Liver (tissue), 9 donors: ENCODE measurements around the gene LAMB3. TPM values are rescaled to one million over a fixed set of nuclear protein-coding genes. Genes with fewer than 3 reads are reported as not detected.

ENCODE experiments used
- DNase-seq: peaks from one replicate; pipeline ENCODE4 v3.0.0-alpha.2; 2017; ENCODE audit warnings: low spot score
- H3K27ac ChIP-seq, 2 donors: one replicate each; pipeline ENCODE4 v1.7.0; 2013; ENCODE audit warnings: inconsistent platforms in 2 of 2, low read length in 2 of 2, control low read depth in 1 of 2, low read depth in 1 of 2, mild to moderate bottlenecking in 1 of 2
- H3K27me3 ChIP-seq, 4 donors: one replicate each; pipeline versions ENCODE4 v1.6.1 to v1.7.0; 2013; ENCODE audit warnings: low read length in 3 of 4, inconsistent platforms in 1 of 4, mild to moderate bottlenecking in 1 of 4, moderate library complexity in 1 of 4; ENCODE audit not compliant: control insufficient read depth in 4 of 4, insufficient read depth in 4 of 4
- H3K36me3 ChIP-seq, 4 donors: one replicate each; pipeline versions ENCODE4 v1.6.1 to v1.7.0; 2013; ENCODE audit warnings: low read length in 3 of 4, mild to moderate bottlenecking in 3 of 4, low read depth in 1 of 4, moderate library complexity in 1 of 4; ENCODE audit not compliant: control insufficient read depth in 4 of 4, insufficient read depth in 3 of 4
- H3K4me1 ChIP-seq, 4 donors: one replicate each; pipeline versions ENCODE4 v1.6.1 to v1.7.0; 2013; ENCODE audit warnings: low read length in 3 of 4, mild to moderate bottlenecking in 3 of 4, moderate library complexity in 1 of 4; ENCODE audit not compliant: control insufficient read depth in 4 of 4, insufficient read depth in 4 of 4
- H3K4me3 ChIP-seq, 3 donors: one replicate each; pipeline versions ENCODE4 v1.6.1 to v1.7.0; 2013; ENCODE audit warnings: low read length in 3 of 3, control low read depth in 1 of 3, low read depth in 1 of 3, mild to moderate bottlenecking in 1 of 3
- H3K9ac ChIP-seq, 2 donors: one replicate each; pipeline ENCODE4 v1.7.0; 2013; ENCODE audit warnings: low read length in 2 of 2, mild to moderate bottlenecking in 2 of 2, moderate library complexity in 2 of 2, control low read depth in 1 of 2, low read depth in 1 of 2
- H3K9me3 ChIP-seq, 4 donors: one replicate each; pipeline versions ENCODE4 v1.6.1 to v1.7.0; 2013; ENCODE audit warnings: low read length in 3 of 4; ENCODE audit not compliant: control insufficient read depth in 4 of 4
- EGR1 ChIP-seq, 2 donors: IDR thresholded peaks; 2 replicates each; pipeline ENCODE4 v1.6.1; 2016 to 2018; ENCODE audit warnings: antibody characterized with exemption in 2 of 2, low read depth in 2 of 2
- FOXA1 ChIP-seq: IDR thresholded peaks from 2 replicates; pipeline ENCODE4 v1.6.1; 2016; ENCODE audit warnings: antibody characterized with exemption
- FOXA2 ChIP-seq: IDR thresholded peaks from 2 replicates; pipeline ENCODE4 v1.6.1; 2016; ENCODE audit warnings: antibody characterized with exemption
- HNF4A ChIP-seq, 2 donors: conservative IDR thresholded peaks; 2 replicates each; pipeline ENCODE4 v1.6.1; 2016; ENCODE audit warnings: antibody characterized with exemption in 2 of 2, mild to moderate bottlenecking in 2 of 2
- HNF4G ChIP-seq: IDR thresholded peaks from 2 replicates; pipeline ENCODE4 v1.6.1; 2016; ENCODE audit warnings: antibody characterized with exemption
- JUND ChIP-seq, 2 donors: IDR thresholded peaks; 2 replicates each; pipeline ENCODE4 v1.6.1; 2016; ENCODE audit warnings: antibody characterized with exemption in 2 of 2
- NR2F2 ChIP-seq: IDR thresholded peaks from 2 replicates; pipeline ENCODE4 v1.6.1; 2016; ENCODE audit warnings: antibody characterized with exemption
- RAD21 ChIP-seq, 2 donors: IDR thresholded peaks; 2 replicates each; pipeline ENCODE4 v1.6.1; 2016; ENCODE audit warnings: antibody characterized with exemption in 2 of 2, mild to moderate bottlenecking in 2 of 2
- RXRA ChIP-seq, 2 donors: IDR thresholded peaks; 2 replicates each; pipeline ENCODE4 v1.6.1; 2017 to 2018; ENCODE audit warnings: antibody characterized with exemption in 2 of 2, mild to moderate bottlenecking in 1 of 2
- YY1 ChIP-seq: IDR thresholded peaks from 2 replicates; pipeline ENCODE4 v1.6.1; 2016; ENCODE audit warnings: antibody characterized with exemption, mild to moderate bottlenecking
- WGBS: extraction: QIAGEN DNeasy Blood & Tissue Kit; methylation state at CpG from one replicate; pipeline ENCODE4 v1.1.7; 2013; 5-methylcytosine and 5-hydroxymethylcytosine counted together
- polyA plus RNA-seq, 2 donors: library from polyadenylated mRNA; stranded (reverse) in 1 of 2; unstranded in 1 of 2; fragments of 200-250 nt in 1 of 2; fragments of >200 nt in 1 of 2; fragmentation: Nextera tagmentation in 1 of 2; extraction: Ambion mirVana in 1 of 2; gene quantifications; one replicate each; pipeline versions ENCODE4 v1.2.1 to v1.2.3, GENCODE V29; 2013 to 2015
- total RNA-seq, 2 donors: library from RNA; depleted of rRNA; stranded (reverse); fragments of >200 nt; gene quantifications; one replicate each; pipeline ENCODE4 v1.2.3, GENCODE V29; 2014
- TF ChIP-seq, protein P1 (sequence below): IDR thresholded peaks from 2 replicates; pipeline ENCODE4 v1.6.1; 2016; ENCODE audit warnings: antibody characterized with exemption, mild to moderate bottlenecking
- TF ChIP-seq, protein P2 (sequence below): fragments of 150-350 bp; IDR thresholded peaks from 2 replicates; pipeline ENCODE4 v1.5.1; 2017; ENCODE audit warnings: improper control_type of control experiment, low read depth, low read length; ENCODE audit not compliant: missing input control
- TF ChIP-seq, protein P3 (sequence below): IDR thresholded peaks from 2 replicates; pipeline ENCODE4 v1.6.1; 2016; ENCODE audit warnings: antibody characterized with exemption
- TF ChIP-seq, protein P4 (sequence below): IDR thresholded peaks from 2 replicates; pipeline ENCODE4 v1.6.1; 2016; ENCODE audit warnings: antibody characterized with exemption
- TF ChIP-seq, protein P5 (sequence below): IDR thresholded peaks from 2 replicates; pipeline ENCODE4 v1.6.1; 2016; ENCODE audit warnings: antibody characterized with exemption
- donor health status: healthy.
- donor health status: healthy.
- donor health status: healthy.
- donor health status: healthy.
- donor health status: healthy.

Gene LAMB3
- total and polyA plus RNA-seq, 4 donors = 1.3 to 9.1 (median 5.6) TPM

DNA sequence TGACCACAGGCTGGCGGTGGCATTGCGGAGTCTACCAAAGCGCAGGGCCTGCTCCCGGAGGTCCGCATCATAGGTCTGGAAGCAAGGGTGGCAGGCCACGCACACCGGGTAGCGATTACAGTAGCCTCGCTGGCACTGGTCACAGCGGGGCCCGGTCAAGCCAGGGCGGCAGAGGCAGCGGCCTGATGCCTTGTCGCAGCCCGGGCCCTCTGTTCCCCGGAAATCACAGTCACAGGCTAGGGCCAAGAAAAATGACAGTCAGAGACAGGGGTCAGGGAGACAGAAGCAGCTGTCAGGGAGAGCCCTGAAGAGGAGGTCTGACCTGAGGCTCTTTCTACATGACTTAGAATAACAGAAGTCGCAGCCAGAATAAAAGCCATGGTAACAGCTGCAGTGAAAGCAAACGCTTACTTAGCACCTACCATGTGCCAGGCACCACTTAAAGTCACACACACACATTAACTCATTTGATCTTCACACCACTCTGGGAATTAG, 26.4 kb downstream of the LAMB3 start:
- no peaks in the 10 kb centered on the region for H3K36me3 ChIP-seq
- H3K27ac ChIP-seq = no peak overlapping the region
- no peak overlapping the region for H3K4me3 ChIP-seq
- peaks cover 0 to 29% (median 15%) of the 10 kb centered on the region in 4 donors for H3K4me1 ChIP-seq
- H3K27me3 ChIP-seq = no peaks in the 10 kb centered on the region
- H3K9me3 ChIP-seq = no peaks in the 10 kb centered on the region
- DNase-seq = no peak
- TF ChIP-seq HNF4G (no peak), NR2F2 (no peak), FOXA1 (no peak), RAD21 (IDR thresholded peaks at IDR 0.05) (no peak), EGR1 (IDR thresholded peaks at IDR 0.05; ENCODE audit: low read depth in 2 of 2) (no peak), YY1 (no peak), HNF4A (conservative IDR thresholded peaks at IDR 0.05) (no peak), JUND (IDR thresholded peaks at IDR 0.05) (no peak)
- TF ChIP-seq, protein P1, sequence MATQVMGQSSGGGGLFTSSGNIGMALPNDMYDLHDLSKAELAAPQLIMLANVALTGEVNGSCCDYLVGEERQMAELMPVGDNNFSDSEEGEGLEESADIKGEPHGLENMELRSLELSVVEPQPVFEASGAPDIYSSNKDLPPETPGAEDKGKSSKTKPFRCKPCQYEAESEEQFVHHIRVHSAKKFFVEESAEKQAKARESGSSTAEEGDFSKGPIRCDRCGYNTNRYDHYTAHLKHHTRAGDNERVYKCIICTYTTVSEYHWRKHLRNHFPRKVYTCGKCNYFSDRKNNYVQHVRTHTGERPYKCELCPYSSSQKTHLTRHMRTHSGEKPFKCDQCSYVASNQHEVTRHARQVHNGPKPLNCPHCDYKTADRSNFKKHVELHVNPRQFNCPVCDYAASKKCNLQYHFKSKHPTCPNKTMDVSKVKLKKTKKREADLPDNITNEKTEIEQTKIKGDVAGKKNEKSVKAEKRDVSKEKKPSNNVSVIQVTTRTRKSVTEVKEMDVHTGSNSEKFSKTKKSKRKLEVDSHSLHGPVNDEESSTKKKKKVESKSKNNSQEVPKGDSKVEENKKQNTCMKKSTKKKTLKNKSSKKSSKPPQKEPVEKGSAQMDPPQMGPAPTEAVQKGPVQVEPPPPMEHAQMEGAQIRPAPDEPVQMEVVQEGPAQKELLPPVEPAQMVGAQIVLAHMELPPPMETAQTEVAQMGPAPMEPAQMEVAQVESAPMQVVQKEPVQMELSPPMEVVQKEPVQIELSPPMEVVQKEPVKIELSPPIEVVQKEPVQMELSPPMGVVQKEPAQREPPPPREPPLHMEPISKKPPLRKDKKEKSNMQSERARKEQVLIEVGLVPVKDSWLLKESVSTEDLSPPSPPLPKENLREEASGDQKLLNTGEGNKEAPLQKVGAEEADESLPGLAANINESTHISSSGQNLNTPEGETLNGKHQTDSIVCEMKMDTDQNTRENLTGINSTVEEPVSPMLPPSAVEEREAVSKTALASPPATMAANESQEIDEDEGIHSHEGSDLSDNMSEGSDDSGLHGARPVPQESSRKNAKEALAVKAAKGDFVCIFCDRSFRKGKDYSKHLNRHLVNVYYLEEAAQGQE = no peak
- TF ChIP-seq, protein P2, sequence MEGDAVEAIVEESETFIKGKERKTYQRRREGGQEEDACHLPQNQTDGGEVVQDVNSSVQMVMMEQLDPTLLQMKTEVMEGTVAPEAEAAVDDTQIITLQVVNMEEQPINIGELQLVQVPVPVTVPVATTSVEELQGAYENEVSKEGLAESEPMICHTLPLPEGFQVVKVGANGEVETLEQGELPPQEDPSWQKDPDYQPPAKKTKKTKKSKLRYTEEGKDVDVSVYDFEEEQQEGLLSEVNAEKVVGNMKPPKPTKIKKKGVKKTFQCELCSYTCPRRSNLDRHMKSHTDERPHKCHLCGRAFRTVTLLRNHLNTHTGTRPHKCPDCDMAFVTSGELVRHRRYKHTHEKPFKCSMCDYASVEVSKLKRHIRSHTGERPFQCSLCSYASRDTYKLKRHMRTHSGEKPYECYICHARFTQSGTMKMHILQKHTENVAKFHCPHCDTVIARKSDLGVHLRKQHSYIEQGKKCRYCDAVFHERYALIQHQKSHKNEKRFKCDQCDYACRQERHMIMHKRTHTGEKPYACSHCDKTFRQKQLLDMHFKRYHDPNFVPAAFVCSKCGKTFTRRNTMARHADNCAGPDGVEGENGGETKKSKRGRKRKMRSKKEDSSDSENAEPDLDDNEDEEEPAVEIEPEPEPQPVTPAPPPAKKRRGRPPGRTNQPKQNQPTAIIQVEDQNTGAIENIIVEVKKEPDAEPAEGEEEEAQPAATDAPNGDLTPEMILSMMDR = no peak
- TF ChIP-seq, protein P3, sequence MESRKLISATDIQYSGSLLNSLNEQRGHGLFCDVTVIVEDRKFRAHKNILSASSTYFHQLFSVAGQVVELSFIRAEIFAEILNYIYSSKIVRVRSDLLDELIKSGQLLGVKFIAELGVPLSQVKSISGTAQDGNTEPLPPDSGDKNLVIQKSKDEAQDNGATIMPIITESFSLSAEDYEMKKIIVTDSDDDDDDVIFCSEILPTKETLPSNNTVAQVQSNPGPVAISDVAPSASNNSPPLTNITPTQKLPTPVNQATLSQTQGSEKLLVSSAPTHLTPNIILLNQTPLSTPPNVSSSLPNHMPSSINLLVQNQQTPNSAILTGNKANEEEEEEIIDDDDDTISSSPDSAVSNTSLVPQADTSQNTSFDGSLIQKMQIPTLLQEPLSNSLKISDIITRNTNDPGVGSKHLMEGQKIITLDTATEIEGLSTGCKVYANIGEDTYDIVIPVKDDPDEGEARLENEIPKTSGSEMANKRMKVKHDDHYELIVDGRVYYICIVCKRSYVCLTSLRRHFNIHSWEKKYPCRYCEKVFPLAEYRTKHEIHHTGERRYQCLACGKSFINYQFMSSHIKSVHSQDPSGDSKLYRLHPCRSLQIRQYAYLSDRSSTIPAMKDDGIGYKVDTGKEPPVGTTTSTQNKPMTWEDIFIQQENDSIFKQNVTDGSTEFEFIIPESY = no peak
- 87% methylated on average over 18 of the region's 18 CpGs for WGBS
- no peak overlapping the region for H3K9ac ChIP-seq

DNA sequence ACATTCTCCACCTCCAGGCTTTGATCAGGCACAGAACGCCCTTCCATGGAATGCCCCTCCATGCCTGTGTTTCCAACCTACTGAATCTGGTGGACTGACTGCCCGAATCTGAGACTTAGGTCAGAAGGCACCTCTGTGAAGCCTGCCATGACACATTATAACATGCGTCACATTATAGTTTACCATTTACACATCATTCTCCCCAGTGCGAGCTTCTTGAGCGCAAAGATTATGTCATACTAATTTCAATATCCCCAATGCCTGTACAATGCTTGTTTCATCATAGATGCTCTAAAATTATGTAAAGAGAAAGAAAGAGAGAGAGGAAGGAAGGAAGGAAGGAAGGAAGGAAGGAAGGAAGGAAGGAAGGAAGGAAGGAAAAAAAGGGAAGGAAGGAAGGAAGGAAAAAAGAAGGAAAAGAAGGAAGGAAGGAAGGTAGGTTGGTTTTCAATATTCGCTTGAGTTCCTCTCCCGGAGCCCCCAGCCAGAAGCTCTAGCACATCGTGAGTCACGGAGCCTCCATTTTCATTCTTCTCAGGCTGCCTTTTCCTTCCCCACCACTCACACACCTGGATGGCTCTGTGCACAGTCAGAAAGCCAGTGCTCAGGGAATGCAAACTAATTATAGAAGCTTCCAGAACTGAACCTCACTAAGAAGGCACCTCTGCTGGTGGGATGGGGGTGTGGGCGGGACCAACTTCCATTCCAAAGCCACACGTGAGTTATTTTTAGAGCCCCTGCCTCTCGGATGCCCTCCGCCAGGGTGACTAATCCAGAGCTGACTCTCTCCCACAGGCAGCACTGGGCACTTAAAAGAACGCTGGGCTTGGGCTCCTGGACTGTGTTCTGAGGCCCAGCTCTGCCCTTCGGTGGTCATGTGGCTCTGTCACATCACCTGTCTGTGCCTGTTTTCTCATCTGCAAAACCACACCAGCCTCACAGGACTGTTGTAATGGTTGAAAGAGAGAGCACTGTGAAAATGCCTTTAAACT, 27.4 kb downstream of the LAMB3 start:
- TF ChIP-seq, protein P4, sequence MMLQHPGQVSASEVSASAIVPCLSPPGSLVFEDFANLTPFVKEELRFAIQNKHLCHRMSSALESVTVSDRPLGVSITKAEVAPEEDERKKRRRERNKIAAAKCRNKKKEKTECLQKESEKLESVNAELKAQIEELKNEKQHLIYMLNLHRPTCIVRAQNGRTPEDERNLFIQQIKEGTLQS = no peak
- TF ChIP-seq, protein P5, sequence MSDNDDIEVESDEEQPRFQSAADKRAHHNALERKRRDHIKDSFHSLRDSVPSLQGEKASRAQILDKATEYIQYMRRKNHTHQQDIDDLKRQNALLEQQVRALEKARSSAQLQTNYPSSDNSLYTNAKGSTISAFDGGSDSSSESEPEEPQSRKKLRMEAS = no peak
- TF ChIP-seq RAD21 (IDR thresholded peaks at IDR 0.05) = no peak
- no peak for TF ChIP-seq RXRA (IDR thresholded peaks at IDR 0.05)
- TF ChIP-seq HNF4A (conservative IDR thresholded peaks at IDR 0.05) = no peak
- TF ChIP-seq FOXA2 = no peak
- no peak for TF ChIP-seq FOXA1
- DNase-seq = no peak
- no peak overlapping the region for H3K27ac ChIP-seq
- H3K9me3 ChIP-seq = no peaks in the 10 kb centered on the region
- 89% methylated on average over 15 of the region's 15 CpGs for WGBS
- H3K27me3 ChIP-seq = no peaks in the 10 kb centered on the region
- no peaks in the 10 kb centered on the region for H3K36me3 ChIP-seq
- H3K9ac ChIP-seq = no peak overlapping the region
- no peak overlapping the region for H3K4me3 ChIP-seq
- peaks cover 0 to 26% (median 15%) of the 10 kb centered on the region in 4 donors for H3K4me1 ChIP-seq
